Activated CD4-positive, alpha-beta T cell treated with anti-CD3 and anti-CD28 coated beads, Interleukin-2, amount 10 ng/mL, durations not matched to agents 7 days and 5 days (primary cell): ENCODE data around the gene TRAPPC2L. TPM values are rescaled to one million over a fixed set of nuclear protein-coding genes. Genes with fewer than 3 reads are reported as not detected.
A peak's percentile ranks its signal among the peaks of the same experiment; 100 is the strongest.

Experiments
- CTCF ChIA-PET: fragments of 350-600 bp; sonication (Branson Sonifier 250); formaldehyde crosslinking; loops from one replicate; lab custom pipeline; 2021; ENCODE audit warnings: antibody characterized with exemption; lab: Charles Lee
- POLR2A ChIA-PET: fragments of 350-600 bp; sonication (Branson Sonifier 250); formaldehyde crosslinking; loops from one replicate; lab custom pipeline; 2021; ENCODE audit warnings: antibody characterized with exemption; lab: Charles Lee
- DNase-seq: peaks from one replicate; pipeline ENCODE4 v3.0.0-alpha.2; 2020
- H3K27ac Mint-ChIP-seq: one replicate; pipeline ENCODE4 v1.8.0; 2021; ENCODE audit warnings: mild to moderate bottlenecking, moderate library complexity, mixed read lengths
- H3K27me3 Mint-ChIP-seq: one replicate; pipeline ENCODE4 v1.8.0; 2021; ENCODE audit warnings: mixed read lengths
- H3K36me3 Mint-ChIP-seq: one replicate; pipeline ENCODE4 v1.8.0; 2021; ENCODE audit warnings: low read depth, mixed read lengths
- H3K4me1 Mint-ChIP-seq: one replicate; pipeline ENCODE4 v1.8.0; 2021; ENCODE audit warnings: mixed read lengths
- H3K4me3 Mint-ChIP-seq: one replicate; pipeline ENCODE4 v1.8.0; 2021; ENCODE audit warnings: mild to moderate bottlenecking, moderate library complexity, mixed read lengths
- H3K9me3 Mint-ChIP-seq: one replicate; pipeline ENCODE4 v1.8.0; 2021; ENCODE audit warnings: mixed read lengths
- total RNA-seq, 2 experiments: library from RNA; stranded (reverse); gene quantifications; one replicate each; pipeline ENCODE4 v1.2.3, GENCODE V29; 2021

Gene TRAPPC2L
- 10 to 100 TPM; 47.7 to 55.7 TPM for total RNA-seq

- DNase-seq = peak; percentile 99
- Mint-ChIP-seq H3K27ac (peak within 1 kb of the TSS; percentile 93), H3K9me3 (no peaks in the 10 kb centered on the region), H3K27me3 (no peaks in the 10 kb centered on the region), H3K4me3 (peak within 1 kb of the TSS; percentile 97), H3K4me1 (peaks cover 32% of the 10 kb centered on the region), H3K36me3 (peaks cover 10% of the 10 kb centered on the region)
- POLR2A ChIA-PET = interaction anchor here (0.6 kb wide), 1 partner anchor 385 kb away, joined by 10 read pairs; no protein-coding TSS in a partner anchor
- CTCF ChIA-PET = interaction anchor here (1.0 to 2.1 kb wide), 19 partner anchors 9 to 361 kb away, joined by 3 to 11 read pairs (median 4); partner anchors contain the start of genes APRT, PABPN1L and ZNF778
These were observed at the start of gene TRAPPC2L, which contains the start of gene GALNS for GRCh38 chr16:88856828-88857727. Gene TRAPPC2L, plus strand, starts transcription at chr16:88857127. Its CDS starts 24 bp downstream, at chr16:88857151. Gene GALNS, minus strand, starts transcription at chr16:88856947. Its CDS starts 70 bp downstream, at chr16:88856877.

GRCh38 chr16:88807142-88807625 is 49.7 kb upstream of the TRAPPC2L start:
- H3K9me3 Mint-ChIP-seq = no peaks in the 10 kb centered on the region
- H3K4me3 Mint-ChIP-seq = no peak overlapping the region
- POLR2A ChIA-PET = no interaction called here
- peaks cover 23% of the 10 kb centered on the region for H3K4me1 Mint-ChIP-seq
- CTCF ChIA-PET = interaction anchor here (1.3 to 2.5 kb wide), 2 partner anchors 9 to 70 kb away, joined by 3 to 6 read pairs; no protein-coding TSS in a partner anchor
- H3K36me3 Mint-ChIP-seq = peaks cover 24% of the 10 kb centered on the region
- DNase-seq = no peak
- no peak overlapping the region for H3K27ac Mint-ChIP-seq
- H3K27me3 Mint-ChIP-seq = no peaks in the 10 kb centered on the region

GRCh38 chr16:88807626-88808453 is 49.1 kb upstream of the TRAPPC2L start:
- H3K27me3 Mint-ChIP-seq = no peaks in the 10 kb centered on the region
- ChIA-PET CTCF (no interaction called here), POLR2A (no interaction called here)
- DNase-seq = no peak
- H3K36me3 Mint-ChIP-seq = peaks cover 23% of the 10 kb centered on the region
- H3K4me1 Mint-ChIP-seq = peaks cover 28% of the 10 kb centered on the region
- peak overlapping the region; percentile 32 for H3K4me3 Mint-ChIP-seq
- no peaks in the 10 kb centered on the region for H3K9me3 Mint-ChIP-seq
- H3K27ac Mint-ChIP-seq = no peak overlapping the region

- Mint-ChIP-seq H3K9me3 (no peaks in the 10 kb centered on the region), H3K4me3 (peak overlapping the region; percentile 85), H3K27me3 (no peaks in the 10 kb centered on the region), H3K4me1 (peaks cover 28% of the 10 kb centered on the region), H3K27ac (peak overlapping the region; percentile 62), H3K36me3 (peaks cover 22% of the 10 kb centered on the region)
- ChIA-PET POLR2A (interaction anchor here (0.6 kb wide), 1 partner anchor 8 kb away, joined by 4 read pairs; no protein-coding TSS in a partner anchor), CTCF (interaction anchor here (0.7 to 2.3 kb wide), 6 partner anchors 9 to 457 kb away, joined by 3 to 7 read pairs (median 4); no protein-coding TSS in a partner anchor)
- DNase-seq = no peak
These were observed 47.8 kb upstream of the TRAPPC2L start for GRCh38 chr16:88809068-88809675.

GRCh38 chr16:88809676-88810165 is 47.2 kb upstream of the TRAPPC2L start:
- CTCF ChIA-PET = interaction anchor here (0.8 to 2.3 kb wide), 8 partner anchors 8 to 358 kb away, joined by 3 to 9 read pairs (median 4); no protein-coding TSS in a partner anchor

DNA sequence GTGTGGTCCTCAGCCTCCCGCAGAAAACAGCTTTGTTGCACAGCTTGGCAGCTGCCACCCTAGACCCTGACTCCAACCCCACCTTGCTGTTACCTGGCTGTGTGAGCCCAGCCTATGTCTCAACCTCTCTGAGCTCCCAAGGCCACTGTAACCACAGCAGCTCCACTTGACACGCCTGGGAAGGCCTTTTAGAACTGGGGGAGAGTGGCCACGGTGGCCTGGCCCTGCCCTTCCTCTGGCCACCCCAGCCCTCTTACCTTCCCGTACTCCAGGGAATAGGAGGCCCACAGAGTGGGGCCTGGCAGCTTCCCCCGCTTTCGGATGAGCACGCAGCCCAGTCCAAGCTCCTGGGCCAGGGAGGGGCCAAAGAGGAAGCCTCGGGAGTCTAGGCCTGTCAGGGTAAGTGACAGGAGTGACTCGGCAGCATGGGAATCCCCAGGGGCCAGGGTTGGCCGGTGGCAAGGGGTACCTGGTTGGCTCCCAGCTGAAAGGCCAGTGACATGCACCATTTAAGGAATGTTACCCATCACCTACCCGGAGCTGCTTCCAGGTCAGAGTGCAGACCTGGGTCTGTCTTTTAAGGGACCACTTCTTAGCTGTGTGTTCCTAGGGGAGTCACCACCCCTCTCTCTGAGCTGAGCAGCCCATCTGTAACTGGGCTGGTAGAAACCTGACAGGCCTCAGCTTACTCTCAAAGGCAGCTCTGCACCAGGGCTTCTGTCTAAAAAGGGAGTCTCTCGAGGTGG is 46.6 kb upstream of the TRAPPC2L start:
- no peaks in the 10 kb centered on the region for H3K9me3 Mint-ChIP-seq
- peaks cover 19% of the 10 kb centered on the region for H3K36me3 Mint-ChIP-seq
- DNase-seq = no peak
- ChIA-PET POLR2A (interaction anchor here (1.5 kb wide), 1 partner anchor 107 kb away, joined by 4 read pairs; no protein-coding TSS in a partner anchor), CTCF (interaction anchor here (0.6 to 2.3 kb wide), 9 partner anchors 8 to 357 kb away, joined by 3 to 9 read pairs (median 3); no protein-coding TSS in a partner anchor)
- H3K27me3 Mint-ChIP-seq = no peaks in the 10 kb centered on the region
- H3K27ac Mint-ChIP-seq = peak overlapping the region; percentile 98
- H3K4me1 Mint-ChIP-seq = peaks cover 28% of the 10 kb centered on the region
- peak overlapping the region; percentile 85 for H3K4me3 Mint-ChIP-seq

More at GRCh38 chr16:88809676-88810165, 47.2 kb upstream of the TRAPPC2L start:
- H3K4me3 Mint-ChIP-seq = peak overlapping the region; percentile 85
- peaks cover 28% of the 10 kb centered on the region for H3K4me1 Mint-ChIP-seq
- H3K9me3 Mint-ChIP-seq = no peaks in the 10 kb centered on the region
- no peak for DNase-seq
- H3K27me3 Mint-ChIP-seq = no peaks in the 10 kb centered on the region
- H3K36me3 Mint-ChIP-seq = peaks cover 19% of the 10 kb centered on the region
- POLR2A ChIA-PET = interaction anchor here (0.6 to 1.5 kb wide), 2 partner anchors 8 to 106 kb away, joined by 4 read pairs; no protein-coding TSS in a partner anchor
- peak overlapping the region; percentile 98 for H3K27ac Mint-ChIP-seq

DNA sequence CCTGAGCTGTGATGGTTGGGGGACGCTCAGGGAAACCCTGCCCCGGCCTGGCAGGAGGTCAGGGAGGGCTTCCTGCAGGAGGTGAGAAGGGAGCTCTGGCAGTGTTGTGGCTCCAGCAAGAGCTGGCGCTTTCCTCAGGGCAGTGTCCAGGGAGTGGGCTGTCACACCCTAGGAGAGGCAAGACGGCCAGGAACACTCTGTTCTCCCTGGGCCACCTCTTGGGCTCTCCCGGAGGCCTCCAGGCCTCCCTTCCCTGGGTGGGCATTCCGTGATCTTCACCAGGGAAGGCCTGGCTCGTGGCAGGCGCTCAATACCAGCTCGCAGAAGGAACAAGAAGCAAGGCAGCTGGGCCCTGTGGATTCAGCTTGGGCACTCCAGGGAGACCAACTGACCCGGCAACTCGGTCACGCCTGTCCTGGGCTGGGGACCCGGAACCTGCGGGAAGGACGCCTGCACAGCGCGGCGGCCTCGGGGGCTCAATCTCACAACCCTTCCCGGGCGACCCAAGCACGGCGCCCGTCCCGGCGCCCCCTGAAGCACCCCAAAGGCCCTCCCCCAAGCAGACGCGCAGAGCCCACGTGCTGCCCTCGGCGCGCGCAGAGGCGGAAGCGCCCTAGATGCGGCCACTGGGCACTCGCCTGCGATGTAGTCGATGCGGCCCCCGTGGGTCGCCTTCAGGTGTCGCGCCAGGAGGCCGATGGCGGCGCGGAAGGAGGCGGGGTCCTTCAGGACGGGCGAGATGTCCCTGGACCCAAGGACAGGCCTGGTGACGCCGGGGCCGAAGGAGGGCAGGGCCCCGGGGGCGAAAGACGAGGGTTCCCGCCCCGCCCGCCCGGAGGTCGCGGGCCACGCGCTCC is 45.8 kb upstream of the TRAPPC2L start:
- H3K36me3 Mint-ChIP-seq = peaks cover 16% of the 10 kb centered on the region
- no peaks in the 10 kb centered on the region for H3K9me3 Mint-ChIP-seq
- peak overlapping the region; percentile 98 for H3K27ac Mint-ChIP-seq
- no peaks in the 10 kb centered on the region for H3K27me3 Mint-ChIP-seq
- POLR2A ChIA-PET = interaction anchor here (1.5 kb wide), 1 partner anchor 107 kb away, joined by 4 read pairs; no protein-coding TSS in a partner anchor
- DNase-seq = peak; percentile 70
- CTCF ChIA-PET = interaction anchor here (0.6 to 2.6 kb wide), 10 partner anchors 8 to 356 kb away, joined by 3 to 11 read pairs (median 4); partner anchors contain the start of gene CDT1
- H3K4me1 Mint-ChIP-seq = peaks cover 27% of the 10 kb centered on the region
- H3K4me3 Mint-ChIP-seq = peak overlapping the region; percentile 85

DNA sequence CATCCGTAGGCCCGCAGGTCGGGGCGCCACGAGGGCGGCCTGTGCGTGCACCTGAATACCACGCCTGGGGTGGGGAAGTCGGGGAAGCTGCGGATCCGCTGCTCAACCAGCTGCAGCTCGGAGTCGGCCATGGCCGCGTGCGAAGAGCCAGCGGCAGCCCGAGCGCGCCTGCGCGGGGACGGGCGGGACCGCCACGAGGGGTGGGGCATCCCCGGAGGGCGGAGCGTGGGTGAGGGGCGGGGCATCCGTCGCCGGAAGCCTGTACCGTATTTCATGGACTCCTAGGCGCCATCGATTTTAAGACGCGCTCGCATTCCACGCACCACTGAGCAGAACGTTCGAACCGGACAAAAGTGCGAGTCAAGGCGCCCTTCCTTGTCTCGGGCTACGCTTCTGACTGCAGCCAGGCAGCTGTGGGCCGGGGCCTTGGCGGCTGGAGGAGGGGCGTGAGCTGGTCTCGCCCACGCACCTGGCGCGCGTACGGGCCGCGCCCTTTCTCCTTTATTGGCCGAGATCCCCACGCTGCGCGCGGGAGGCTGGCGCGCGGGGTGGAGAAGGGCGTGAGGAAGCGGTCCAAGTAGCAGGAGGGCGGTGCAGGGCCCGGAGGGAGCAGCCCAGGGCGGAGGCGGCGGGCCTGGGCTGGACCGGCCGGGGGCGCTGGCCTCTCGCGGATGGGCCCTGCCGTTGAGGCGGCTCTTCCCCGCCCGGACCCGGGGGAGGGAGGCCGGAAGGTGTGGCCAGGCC is 45.0 kb upstream of the TRAPPC2L start, which contains the start of gene APRT:
TSS of gene APRT (minus strand) at position 160 of the 744 bp plus-strand sequence. CDS start at position 131, 29 bp downstream.
- ChIA-PET POLR2A (interaction anchor here (0.5 kb wide), 1 partner anchor 1290 kb away, joined by 3 read pairs; no protein-coding TSS in a partner anchor), CTCF (interaction anchor here (1.0 to 2.6 kb wide), 9 partner anchors 9 to 355 kb away, joined by 3 to 11 read pairs (median 4); partner anchors contain the start of gene CDT1)
- Mint-ChIP-seq H3K4me3 (peak within 1 kb of the TSS; percentile 85), H3K36me3 (peaks cover 14% of the 10 kb centered on the region), H3K9me3 (no peaks in the 10 kb centered on the region), H3K27ac (peak within 1 kb of the TSS; percentile 98), H3K4me1 (peaks cover 23% of the 10 kb centered on the region), H3K27me3 (no peaks in the 10 kb centered on the region)
- peak; percentile 96 for DNase-seq

DNA sequence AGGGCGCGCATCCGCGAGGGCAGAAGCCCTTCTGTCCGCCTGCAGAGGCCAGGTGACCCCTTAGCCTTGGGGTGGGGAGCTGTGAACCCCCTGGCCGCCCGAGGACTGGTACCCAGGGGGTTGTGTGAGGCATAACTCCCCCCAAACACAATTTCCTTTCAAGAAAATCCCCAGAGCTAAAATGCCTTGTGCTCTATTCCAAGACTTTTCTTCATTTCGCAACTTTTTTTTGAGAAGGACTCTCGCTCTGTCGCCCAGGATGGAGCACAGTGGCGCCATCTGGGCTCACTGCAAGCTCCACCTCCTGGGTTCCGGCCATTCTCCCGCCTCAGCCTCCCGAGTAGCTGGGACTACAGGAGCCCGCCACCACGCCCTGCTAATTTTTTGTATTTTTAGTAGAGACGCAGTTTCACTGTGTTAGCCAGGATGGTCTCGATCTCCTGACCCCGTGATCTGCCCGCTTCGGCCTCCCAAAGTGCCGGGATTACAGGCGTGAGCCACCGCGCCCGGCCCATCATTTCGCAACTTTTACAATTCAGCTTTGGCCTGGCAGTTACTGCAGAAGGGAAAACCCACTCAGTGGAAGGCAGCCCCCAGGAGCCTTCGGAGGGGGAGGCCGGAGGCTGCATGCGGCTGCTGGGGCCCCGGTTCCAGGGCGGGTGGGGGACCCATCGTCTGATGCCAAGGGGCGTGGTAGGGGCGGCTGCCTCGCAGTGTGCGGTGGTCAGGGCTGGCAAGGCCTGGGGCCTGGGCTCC is 44.2 kb upstream of the TRAPPC2L start:
- Mint-ChIP-seq H3K4me3 (peak overlapping the region; percentile 82), H3K36me3 (peaks cover 14% of the 10 kb centered on the region)
- POLR2A ChIA-PET = interaction anchor here (0.7 kb wide), 1 partner anchor 31 kb away, joined by 5 read pairs; no protein-coding TSS in a partner anchor

More for the DNA sequence above, 44.2 kb upstream of the TRAPPC2L start:
- H3K4me1 Mint-ChIP-seq = peaks cover 20% of the 10 kb centered on the region
- no peaks in the 10 kb centered on the region for H3K27me3 Mint-ChIP-seq
- CTCF ChIA-PET = interaction anchor here (0.8 to 2.6 kb wide), 10 partner anchors 9 to 404 kb away, joined by 3 to 11 read pairs (median 4); partner anchors contain the start of gene CDT1
- no peaks in the 10 kb centered on the region for H3K9me3 Mint-ChIP-seq
- no peak for DNase-seq
- H3K27ac Mint-ChIP-seq = peak overlapping the region; percentile 90
